ENCODE measurements around the gene TBC1D22A. TPM values are rescaled to one million over a fixed set of nuclear protein-coding genes. Genes with fewer than 3 reads are reported as not detected.

TBC1D22A gene
- total RNA-seq, 1 donor from 2014 or later, result 41.0 TPM

- DNase-seq, result no peak
- intact Hi-C loops (cut with micrococcal nuclease), result no loop called here
- no peaks in the 10 kb centered on the region for H3K9me3 Mint-ChIP-seq
- H3K4me3 Mint-ChIP-seq, result no peak overlapping the region
- no peak overlapping the region for H3K27ac Mint-ChIP-seq
- peaks cover 14% of the 10 kb centered on the region for H3K4me1 Mint-ChIP-seq
- no peaks in the 10 kb centered on the region for H3K27me3 Mint-ChIP-seq
- peaks cover 22% of the 10 kb centered on the region for H3K36me3 Mint-ChIP-seq (ENCODE audit: low read depth)
Observed at GRCh38 chr22:46848197-46848596, 85.7 kb downstream of the TBC1D22A start.

GRCh38 chr22:46849101-46849500, 86.7 kb downstream of the TBC1D22A start:
- peaks cover 16% of the 10 kb centered on the region for H3K4me1 Mint-ChIP-seq
- no peak overlapping the region for H3K4me3 Mint-ChIP-seq
- H3K27me3 Mint-ChIP-seq, result no peaks in the 10 kb centered on the region
- no peak overlapping the region for H3K27ac Mint-ChIP-seq
- DNase-seq, result no peak
- intact Hi-C loops (cut with micrococcal nuclease), result no loop called here
- no peaks in the 10 kb centered on the region for H3K9me3 Mint-ChIP-seq
- peaks cover 29% of the 10 kb centered on the region for H3K36me3 Mint-ChIP-seq (ENCODE audit: low read depth)

- no peaks in the 10 kb centered on the region for H3K27me3 Mint-ChIP-seq
- no peak overlapping the region for H3K27ac Mint-ChIP-seq
- intact Hi-C loops (cut with micrococcal nuclease), result no loop called here
- no peak for DNase-seq
- H3K4me1 Mint-ChIP-seq, result peaks cover 21% of the 10 kb centered on the region
- H3K4me3 Mint-ChIP-seq, result no peak overlapping the region
- peaks cover 34% of the 10 kb centered on the region for H3K36me3 Mint-ChIP-seq (ENCODE audit: low read depth)
- no peaks in the 10 kb centered on the region for H3K9me3 Mint-ChIP-seq
Observed at GRCh38 chr22:46849951-46850350, 87.5 kb downstream of the TBC1D22A start.

GRCh38 chr22:46851311-46851710, 88.9 kb downstream of the TBC1D22A start:
- H3K4me1 Mint-ChIP-seq, result peaks cover 19% of the 10 kb centered on the region
- H3K27ac Mint-ChIP-seq, result no peak overlapping the region
- no peak overlapping the region for H3K4me3 Mint-ChIP-seq
- H3K27me3 Mint-ChIP-seq, result no peaks in the 10 kb centered on the region
- intact Hi-C loops (cut with micrococcal nuclease), result no loop called here
- DNase-seq, result no peak
- H3K9me3 Mint-ChIP-seq, result no peaks in the 10 kb centered on the region
- H3K36me3 Mint-ChIP-seq (ENCODE audit: low read depth), result peaks cover 34% of the 10 kb centered on the region

GRCh38 chr22:46851941-46852340, 89.5 kb downstream of the TBC1D22A start:
- Mint-ChIP-seq H3K36me3 (ENCODE audit: low read depth) (peaks cover 35% of the 10 kb centered on the region), H3K27me3 (no peaks in the 10 kb centered on the region), H3K4me3 (no peak overlapping the region), H3K4me1 (peaks cover 17% of the 10 kb centered on the region), H3K9me3 (no peaks in the 10 kb centered on the region), H3K27ac (no peak overlapping the region)
- no peak for DNase-seq
- intact Hi-C loops (cut with micrococcal nuclease), result no loop called here

- DNase-seq, result no peak
- Mint-ChIP-seq H3K9me3 (no peaks in the 10 kb centered on the region), H3K36me3 (ENCODE audit: low read depth) (peaks cover 32% of the 10 kb centered on the region), H3K4me1 (peaks cover 14% of the 10 kb centered on the region), H3K4me3 (no peak overlapping the region), H3K27me3 (no peaks in the 10 kb centered on the region), H3K27ac (no peak overlapping the region)
- intact Hi-C loops (cut with micrococcal nuclease), result no loop called here
Observed at GRCh38 chr22:46852771-46853170, 90.3 kb downstream of the TBC1D22A start.

- Mint-ChIP-seq H3K9me3 (no peaks in the 10 kb centered on the region), H3K27me3 (no peaks in the 10 kb centered on the region), H3K4me1 (peaks cover 14% of the 10 kb centered on the region), H3K27ac (no peak overlapping the region), H3K36me3 (ENCODE audit: low read depth) (peaks cover 33% of the 10 kb centered on the region), H3K4me3 (no peak overlapping the region)
- no peak for DNase-seq
- intact Hi-C loops (cut with micrococcal nuclease), result no loop called here
Observed at GRCh38 chr22:46853191-46853590, 90.7 kb downstream of the TBC1D22A start.

GRCh38 chr22:46854125-46854870, 91.8 kb downstream of the TBC1D22A start:
- no peaks in the 10 kb centered on the region for H3K27me3 Mint-ChIP-seq
- H3K4me3 Mint-ChIP-seq, result no peak overlapping the region
- no peaks in the 10 kb centered on the region for H3K9me3 Mint-ChIP-seq
- H3K36me3 Mint-ChIP-seq (ENCODE audit: low read depth), result peaks cover 36% of the 10 kb centered on the region
- intact Hi-C loops (cut with micrococcal nuclease), result no loop called here
- DNase-seq, result no peak
- peaks cover 14% of the 10 kb centered on the region for H3K4me1 Mint-ChIP-seq
- no peak overlapping the region for H3K27ac Mint-ChIP-seq

- H3K27ac Mint-ChIP-seq, result no peak overlapping the region
- intact Hi-C loops (cut with micrococcal nuclease), result no loop called here
- no peaks in the 10 kb centered on the region for H3K27me3 Mint-ChIP-seq
- peaks cover 12% of the 10 kb centered on the region for H3K4me1 Mint-ChIP-seq
- H3K9me3 Mint-ChIP-seq, result no peaks in the 10 kb centered on the region
- H3K36me3 Mint-ChIP-seq (ENCODE audit: low read depth), result peaks cover 27% of the 10 kb centered on the region
- no peak overlapping the region for H3K4me3 Mint-ChIP-seq
- DNase-seq, result no peak
Observed at GRCh38 chr22:46855681-46856080, 93.2 kb downstream of the TBC1D22A start.

GRCh38 chr22:46856661-46857060, 94.2 kb downstream of the TBC1D22A start:
- no peaks in the 10 kb centered on the region for H3K27me3 Mint-ChIP-seq
- no peak for DNase-seq
- peaks cover 12% of the 10 kb centered on the region for H3K4me1 Mint-ChIP-seq

GRCh38 chr22:46857142-46857884, 94.9 kb downstream of the TBC1D22A start:
- DNase-seq, result no peak
- no peaks in the 10 kb centered on the region for H3K27me3 Mint-ChIP-seq
- no peaks in the 10 kb centered on the region for H3K9me3 Mint-ChIP-seq
- no peak overlapping the region for H3K27ac Mint-ChIP-seq
- no peak overlapping the region for H3K4me3 Mint-ChIP-seq
- H3K36me3 Mint-ChIP-seq (ENCODE audit: low read depth), result peaks cover 24% of the 10 kb centered on the region
- intact Hi-C loops (cut with micrococcal nuclease), result no loop called here
- peaks cover 12% of the 10 kb centered on the region for H3K4me1 Mint-ChIP-seq

More at GRCh38 chr22:46856661-46857060, 94.2 kb downstream of the TBC1D22A start:
- H3K36me3 Mint-ChIP-seq (ENCODE audit: low read depth), result peaks cover 24% of the 10 kb centered on the region
- no peaks in the 10 kb centered on the region for H3K9me3 Mint-ChIP-seq
- no peak overlapping the region for H3K4me3 Mint-ChIP-seq
- no peak overlapping the region for H3K27ac Mint-ChIP-seq
- intact Hi-C loops (cut with micrococcal nuclease), result no loop called here

GRCh38 chr22:46857885-46858143, 95.4 kb downstream of the TBC1D22A start:
- H3K9me3 Mint-ChIP-seq, result no peaks in the 10 kb centered on the region
- no peak overlapping the region for H3K27ac Mint-ChIP-seq

GRCh38 chr22:46858181-46858771, 95.8 kb downstream of the TBC1D22A start:
- peaks cover 14% of the 10 kb centered on the region for H3K4me1 Mint-ChIP-seq
- no peaks in the 10 kb centered on the region for H3K27me3 Mint-ChIP-seq
- intact Hi-C loops (cut with micrococcal nuclease), result no loop called here
- no peak overlapping the region for H3K4me3 Mint-ChIP-seq
- no peak for DNase-seq
- H3K36me3 Mint-ChIP-seq (ENCODE audit: low read depth), result peaks cover 20% of the 10 kb centered on the region
- H3K9me3 Mint-ChIP-seq, result no peaks in the 10 kb centered on the region
- no peak overlapping the region for H3K27ac Mint-ChIP-seq

More at GRCh38 chr22:46857885-46858143, 95.4 kb downstream of the TBC1D22A start:
- intact Hi-C loops (cut with micrococcal nuclease), result no loop called here
- H3K36me3 Mint-ChIP-seq (ENCODE audit: low read depth), result peaks cover 21% of the 10 kb centered on the region
- no peak overlapping the region for H3K4me3 Mint-ChIP-seq
- DNase-seq, result no peak
- H3K27me3 Mint-ChIP-seq, result no peaks in the 10 kb centered on the region
- peaks cover 14% of the 10 kb centered on the region for H3K4me1 Mint-ChIP-seq

GRCh38 chr22:46860562-46860961, 98.1 kb downstream of the TBC1D22A start:
- no peaks in the 10 kb centered on the region for H3K9me3 Mint-ChIP-seq
- no peak overlapping the region for H3K4me3 Mint-ChIP-seq
- H3K36me3 Mint-ChIP-seq (ENCODE audit: low read depth), result peaks cover 11% of the 10 kb centered on the region
- DNase-seq, result no peak
- no peak overlapping the region for H3K27ac Mint-ChIP-seq
- intact Hi-C loops (cut with micrococcal nuclease), result no loop called here
- H3K4me1 Mint-ChIP-seq, result peaks cover 4% of the 10 kb centered on the region
- H3K27me3 Mint-ChIP-seq, result no peaks in the 10 kb centered on the region

Measured in activated CD4-positive, alpha-beta T cell treated with anti-CD3 and anti-CD28 coated beads, Interleukin-2, amount 10 ng/mL, durations not matched to agents 24 days and 14 days (primary cell).